Measurements from ENCODE around the gene IGSF6. TPM values are rescaled to one million over a fixed set of nuclear protein-coding genes. Genes with fewer than 3 reads are reported as not detected.

IGSF6 gene
- total and polyA plus RNA-seq, 2 of the 8 experiments (the other 6 are each of a cell fraction or from before 2014, with no cell fraction given) = not detected

GRCh38 chr16:21618281-21618680, 34.1 kb downstream of the IGSF6 start:
- Histone ChIP-seq H3K79me2 (ENCODE audit: control insufficient read depth in 1 of 2, insufficient read depth in 2 of 2, low read length in 2 of 2) (peaks cover 0 to 39% of the 10 kb centered on the region in 2 experiments; a peak in 2 of 4 replicates), H4K5ac (ENCODE audit: insufficient read length, low read depth, low read length) (no peak overlapping the region), H3K14ac (ENCODE audit: insufficient read length) (no peak overlapping the region), H4K91ac (replicated peaks; ENCODE audit: insufficient read length, low read length) (no peak overlapping the region), H4K8ac (ENCODE audit: extremely low read depth, insufficient read depth, low read length) (no peak overlapping the region), H3K56ac (replicated peaks; ENCODE audit: insufficient read length, low read depth, low read length) (no peak overlapping the region), H2BK120ac (replicated peaks; ENCODE audit: low read depth, low read length) (no peak overlapping the region), H3K36me3 (ENCODE audit: control insufficient read depth in 2 of 4, insufficient read depth in 4 of 4, low read length in 3 of 4) (peaks cover 0 to 12% (median 3%) of the 10 kb centered on the region in 4 experiments; a peak in 2 of 8 replicates), H3K27ac (ENCODE audit: low read depth, low read length) (no peak overlapping the region), H2BK5ac (ENCODE audit: low read depth, low read length) (no peak overlapping the region), H2BK20ac (ENCODE audit: low read length) (no peak overlapping the region), H2BK15ac (ENCODE audit: low read length) (no peak overlapping the region), H2BK12ac (ENCODE audit: low read depth, low read length) (no peak overlapping the region), H3K4ac (replicated peaks; ENCODE audit: insufficient read length, low read depth, low read length) (no peak overlapping the region), H3K4me1 (replicated peaks in 1 of 4; ENCODE audit: control insufficient read depth in 3 of 4, insufficient read depth in 4 of 4, low read length in 3 of 4) (no peaks in the 10 kb centered on the region), H3K27me3 (replicated peaks in 1 of 4; ENCODE audit: control insufficient read depth in 3 of 4, extremely low read depth in 1 of 4, insufficient read depth in 3 of 4, low read length in 3 of 4) (no peaks in the 10 kb centered on the region), H3K9me3 (ENCODE audit: insufficient read depth in 2 of 2, low read depth in 1 of 2, low read length in 1 of 2) (no peaks in the 10 kb centered on the region), H3K23me2 (ENCODE audit: low read depth, low read length) (no peaks in the 10 kb centered on the region; the same call in 1 of the 2 replicates), H3K9ac (replicated peaks in 1 of 4; ENCODE audit: extremely low read depth in 1 of 4, low read depth in 3 of 4, low read length in 3 of 4) (no peak overlapping the region), H4K20me1 (replicated peaks in 1 of 2; ENCODE audit: control insufficient read depth in 1 of 2, insufficient read depth in 2 of 2, low read length in 2 of 2) (no peaks in the 10 kb centered on the region), H3K79me1 (ENCODE audit: low read depth, low read length) (peaks cover 2% of the 10 kb centered on the region), H3K4me3 (ENCODE audit: extremely low read depth in 1 of 4, insufficient read depth in 2 of 4, low read depth in 3 of 4, low read length in 4 of 4) (no peak overlapping the region), H3K18ac (ENCODE audit: extremely low read depth, low read length) (no peak overlapping the region), H3K4me2 (ENCODE audit: insufficient read depth in 1 of 2, low read depth in 2 of 2, low read length in 2 of 2) (no peak overlapping the region), H2AK5ac (ENCODE audit: low read depth, low read length) (no peak overlapping the region), H2AFZ (ENCODE audit: low read length) (no peak overlapping the region), H3K23ac (ENCODE audit: insufficient read length) (no peak overlapping the region)
- WGBS, 2 experiments (ENCODE audit: extremely low coverage in 1 of 2, insufficient coverage in 1 of 2, insufficient read length in 1 of 2, insufficient replicate concordance in 2 of 2, low coverage in 1 of 2, low lambda C conversion rate in 2 of 2, missing lambda C conversion rate in 1 of 2) = 92 to 100% methylated on average over 1 to 5 of the region's 5 CpGs
- POLR2A ChIA-PET (ENCODE audit: partially characterized antibody) = interaction anchor here (1.8 kb wide), 1 partner anchor 14 kb away, joined by 5 read pairs; no protein-coding TSS in a partner anchor
- TF ChIP-seq SAP30 (IDR thresholded peaks at IDR 0.05; ENCODE audit: insufficient read depth, insufficient replicate concordance, low read length) (no peak), CREB1 (IDR thresholded peaks at IDR 0.05) (no peak), SIN3A (conservative IDR thresholded peaks at IDR 0.05 in 1 of 2, IDR thresholded peaks at IDR 0.05 in 1 of 2; ENCODE audit: low read depth in 1 of 2, low read length in 2 of 2) (no peak), POU5F1 (IDR thresholded peaks at IDR 0.05; ENCODE audit: low read depth, low read length) (no peak), TAF1 (IDR thresholded peaks at IDR 0.05; ENCODE audit: low read depth, low read length) (no peak), NANOG (IDR thresholded peaks at IDR 0.05; ENCODE audit: insufficient read depth, low read depth, low read length, poor library complexity, severe bottlenecking) (no peak), E2F6 (IDR thresholded peaks at IDR 0.05) (no peak), SP2 (IDR thresholded peaks at IDR 0.05; ENCODE audit: low read length) (no peak), POLR2A (IDR thresholded peaks at IDR 0.05; ENCODE audit: control extremely low read depth in 1 of 2, low read depth in 2 of 2, low read length in 2 of 2) (no peak)
- TF ChIP-seq, protein P1, sequence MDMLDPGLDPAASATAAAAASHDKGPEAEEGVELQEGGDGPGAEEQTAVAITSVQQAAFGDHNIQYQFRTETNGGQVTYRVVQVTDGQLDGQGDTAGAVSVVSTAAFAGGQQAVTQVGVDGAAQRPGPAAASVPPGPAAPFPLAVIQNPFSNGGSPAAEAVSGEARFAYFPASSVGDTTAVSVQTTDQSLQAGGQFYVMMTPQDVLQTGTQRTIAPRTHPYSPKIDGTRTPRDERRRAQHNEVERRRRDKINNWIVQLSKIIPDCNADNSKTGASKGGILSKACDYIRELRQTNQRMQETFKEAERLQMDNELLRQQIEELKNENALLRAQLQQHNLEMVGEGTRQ (IDR thresholded peaks at IDR 0.05; ENCODE audit: low read length) = no peak
- FAIRE-seq (no peak), DNase-seq (ENCODE audit: low read depth in 1 of 2, low spot score in 2 of 2) (no peak)
- CTCF ChIA-PET (ENCODE audit: partially characterized antibody) = interaction anchor here (1.6 kb wide), 1 partner anchor 19 kb away, joined by 3 read pairs; no protein-coding TSS in a partner anchor
